IPS-NIHi7 (cell line): ENCODE measurements around the gene ZNF582.

Experiments
- DNase-seq: peaks from one replicate; pipeline ENCODE4 v3.0.0; 2012; ENCODE audit warnings: mixed read lengths; ENCODE audit errors: extremely low spot score

The ZNF582 gene

DNA sequence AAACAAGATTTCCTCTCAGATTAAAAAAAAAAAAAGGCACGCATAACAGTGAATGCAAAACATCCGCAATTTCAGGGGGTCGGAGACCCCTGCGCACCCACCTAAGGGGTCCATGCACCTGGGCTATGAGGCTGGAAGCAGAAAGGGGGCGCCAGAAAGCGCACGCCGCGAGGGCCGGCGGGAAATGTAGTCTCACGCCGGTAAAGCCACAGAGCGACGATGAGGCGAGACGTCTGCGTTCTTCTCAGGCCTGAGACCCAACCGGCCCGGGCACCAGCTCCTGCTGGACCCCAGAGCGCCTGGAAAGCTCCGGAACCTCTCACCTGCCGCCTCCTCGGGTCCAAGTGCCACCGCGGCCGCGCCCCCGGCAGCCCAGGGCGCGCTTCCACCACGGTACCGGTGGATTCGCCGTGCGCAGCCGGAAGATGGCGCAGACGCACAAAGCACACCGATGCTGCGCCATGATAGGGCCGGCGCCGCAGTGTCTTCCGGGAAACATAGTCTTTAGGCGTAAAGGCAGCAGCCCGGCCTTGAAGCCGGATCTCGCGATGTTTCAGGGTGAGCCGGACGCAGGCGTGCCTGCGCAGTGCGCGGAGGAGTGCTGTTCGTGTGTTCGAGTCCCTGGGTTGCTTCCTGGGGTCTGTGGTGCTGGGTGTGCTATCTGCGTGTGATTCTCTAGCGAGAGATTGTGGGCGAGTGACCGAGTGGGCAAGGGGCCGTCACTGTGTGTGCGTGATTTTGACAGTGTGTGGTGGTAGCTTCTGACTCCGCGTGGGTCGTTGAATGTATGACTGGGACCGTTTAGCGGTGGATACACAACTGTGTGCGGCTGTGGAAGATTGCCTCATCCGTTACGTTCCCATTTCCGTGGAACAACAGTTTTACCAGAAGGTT, at the start of gene ZNF582:
Gene ZNF582, minus strand, starts transcription at position 416 of the 894 bp plus-strand sequence. CDS start 1,782 bp downstream, outside the sequence.
- DNase-seq = peak; percentile 97

DNA sequence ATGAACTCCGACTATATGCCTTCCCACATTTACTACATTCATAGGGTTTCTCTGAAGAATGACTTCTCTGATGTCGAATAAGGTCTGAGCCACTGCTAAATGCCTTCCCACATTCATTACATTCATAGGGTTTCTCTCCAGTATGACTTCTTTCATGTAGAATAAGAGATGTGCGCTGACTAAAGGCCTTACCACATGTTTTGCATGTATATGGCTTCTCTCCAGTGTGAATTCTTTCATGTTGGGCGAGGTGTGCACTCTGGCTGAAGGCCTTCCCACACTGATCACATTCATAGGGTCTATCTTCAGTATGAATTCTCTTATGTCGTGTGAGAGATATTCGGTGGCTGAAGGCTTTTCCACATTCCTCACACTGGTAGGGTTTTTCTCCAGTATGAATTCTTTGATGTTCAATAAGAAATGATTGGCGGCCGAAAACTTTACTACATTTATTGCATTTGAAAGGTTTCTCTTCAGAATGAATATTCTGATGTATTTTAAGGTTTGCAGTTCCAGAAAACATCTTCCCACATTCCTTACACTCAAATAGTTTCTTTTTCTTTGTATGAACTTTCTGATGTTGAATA, 48.0 kb upstream of the ZNF582 start:
- no peak for DNase-seq

DNA sequence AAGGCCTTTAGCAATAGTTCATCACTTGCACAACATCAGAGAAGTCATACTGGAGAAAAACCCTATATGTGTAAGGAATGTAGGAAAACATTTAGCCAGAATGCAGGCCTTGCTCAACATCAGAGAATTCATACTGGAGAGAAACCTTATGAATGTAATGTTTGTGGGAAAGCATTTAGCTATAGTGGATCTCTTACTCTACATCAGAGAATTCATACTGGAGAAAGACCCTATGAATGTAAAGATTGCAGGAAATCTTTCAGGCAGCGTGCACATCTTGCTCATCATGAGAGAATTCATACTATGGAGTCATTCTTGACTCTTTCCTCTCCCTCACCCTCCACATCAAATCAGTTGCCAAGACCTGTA, 30.6 kb upstream of the ZNF582 start:
- no peak for DNase-seq

DNA sequence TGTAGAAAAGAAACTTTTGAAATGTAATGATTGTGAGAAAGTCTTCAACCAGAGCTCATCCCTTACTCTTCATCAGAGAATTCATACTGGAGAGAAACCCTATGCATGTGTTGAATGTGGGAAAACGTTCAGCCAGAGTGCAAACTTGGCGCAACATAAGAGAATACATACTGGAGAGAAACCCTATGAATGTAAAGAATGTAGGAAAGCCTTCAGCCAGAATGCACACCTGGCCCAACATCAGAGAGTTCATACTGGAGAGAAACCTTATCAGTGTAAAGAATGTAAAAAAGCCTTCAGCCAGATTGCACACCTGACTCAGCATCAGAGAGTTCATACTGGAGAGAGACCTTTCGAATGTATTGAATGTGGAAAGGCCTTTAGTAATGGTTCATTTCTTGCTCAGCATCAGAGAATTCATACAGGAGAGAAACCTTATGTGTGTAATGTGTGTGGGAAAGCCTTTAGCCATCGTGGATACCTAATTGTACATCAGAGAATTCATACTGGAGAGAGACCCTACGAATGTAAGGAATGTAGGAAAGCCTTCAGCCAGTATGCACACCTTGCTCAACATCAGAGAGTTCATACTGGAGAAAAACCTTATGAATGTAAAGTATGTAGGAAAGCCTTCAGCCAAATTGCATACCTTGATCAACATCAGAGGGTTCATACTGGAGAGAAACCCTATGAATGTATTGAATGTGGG, 30.1 kb upstream of the ZNF582 start:
- DNase-seq = no peak

DNA sequence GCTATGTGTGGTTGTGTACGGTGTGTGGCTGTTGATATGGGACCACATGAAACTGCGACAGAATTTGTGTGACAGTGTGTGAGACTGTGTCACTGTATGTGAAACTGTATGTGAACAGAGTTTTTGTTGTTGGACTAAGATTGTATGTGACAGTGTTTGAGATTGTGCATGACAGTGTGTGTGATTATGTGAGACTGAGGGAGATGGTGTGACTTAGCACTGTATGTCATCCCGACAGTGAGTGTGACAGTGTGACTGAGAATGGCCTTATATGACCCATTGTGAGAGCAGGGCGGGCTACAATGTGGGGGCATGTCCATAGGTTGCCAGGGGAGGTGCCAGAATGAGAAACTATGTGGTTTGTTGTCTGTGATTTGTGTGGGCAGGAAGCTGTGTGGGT, 11.7 kb upstream of the ZNF582 start:
- no peak for DNase-seq

DNA sequence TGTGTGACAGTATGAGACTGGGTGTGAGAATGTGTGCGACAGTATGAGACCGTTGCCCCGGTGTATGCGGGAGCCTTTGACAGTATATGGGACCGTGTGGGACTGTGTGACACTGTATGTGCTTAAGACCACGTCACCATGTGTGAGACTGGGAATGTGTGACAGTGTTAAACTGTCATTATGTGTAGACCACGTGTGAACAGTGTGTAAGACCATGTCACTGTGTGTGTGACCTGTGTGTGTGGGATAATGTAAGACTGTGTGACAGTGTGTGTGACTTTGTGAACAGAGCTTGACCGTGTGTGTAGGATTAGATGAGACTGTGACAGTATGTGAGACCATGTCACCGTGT, 11.3 kb upstream of the ZNF582 start:
- DNase-seq = no peak

DNA sequence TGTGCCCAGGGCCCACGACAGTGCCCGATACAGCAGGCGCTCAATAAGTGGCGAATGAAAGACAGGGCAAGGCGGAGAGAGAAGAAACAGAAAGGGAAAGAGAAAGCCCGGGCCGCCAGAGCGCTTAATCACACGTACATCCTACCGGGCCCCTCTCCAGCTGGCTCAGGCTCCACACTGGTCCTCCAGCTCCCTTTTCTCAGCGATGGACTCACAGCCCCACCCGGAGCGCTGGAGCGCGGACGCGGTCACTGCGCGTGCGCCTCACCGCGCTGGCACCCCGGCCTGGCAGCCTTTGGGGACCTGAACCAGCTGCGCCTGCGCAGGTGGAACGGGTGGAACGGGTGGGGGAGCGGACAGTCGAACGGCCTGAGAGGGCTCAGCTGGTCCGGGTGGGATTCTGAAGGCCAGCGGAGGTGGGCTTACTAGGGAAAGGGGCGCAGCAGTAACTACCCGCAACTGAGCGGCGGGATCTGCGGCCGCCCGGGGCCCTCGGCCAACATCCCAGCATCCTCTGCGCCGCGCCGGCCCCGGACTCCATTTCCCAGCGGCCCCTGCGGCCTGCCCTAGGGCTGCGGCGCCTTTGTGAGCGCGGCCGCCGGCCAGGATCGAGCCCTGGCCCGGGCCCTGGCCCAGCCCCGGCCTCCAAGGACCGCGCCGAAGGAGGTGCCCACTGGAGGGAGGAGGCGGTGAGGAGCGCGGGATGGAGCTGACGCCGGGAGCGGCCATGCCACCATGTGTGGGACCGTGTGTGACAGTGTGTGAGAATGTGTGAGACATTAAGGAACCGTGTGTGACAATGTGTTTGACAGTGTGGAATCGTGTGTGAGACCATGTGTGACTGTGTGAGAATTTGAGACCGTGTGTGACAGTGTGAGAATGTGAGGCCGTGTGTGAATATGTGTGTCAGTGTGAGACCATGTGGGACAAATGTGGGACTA, 10.7 kb upstream of the ZNF582 start, which contains the start of gene ZNF583:
Gene ZNF583, plus strand, starts transcription at position 569 of the 941 bp plus-strand sequence. CDS start 2,783 bp downstream, outside the sequence.
- DNase-seq = peak; percentile 93

DNA sequence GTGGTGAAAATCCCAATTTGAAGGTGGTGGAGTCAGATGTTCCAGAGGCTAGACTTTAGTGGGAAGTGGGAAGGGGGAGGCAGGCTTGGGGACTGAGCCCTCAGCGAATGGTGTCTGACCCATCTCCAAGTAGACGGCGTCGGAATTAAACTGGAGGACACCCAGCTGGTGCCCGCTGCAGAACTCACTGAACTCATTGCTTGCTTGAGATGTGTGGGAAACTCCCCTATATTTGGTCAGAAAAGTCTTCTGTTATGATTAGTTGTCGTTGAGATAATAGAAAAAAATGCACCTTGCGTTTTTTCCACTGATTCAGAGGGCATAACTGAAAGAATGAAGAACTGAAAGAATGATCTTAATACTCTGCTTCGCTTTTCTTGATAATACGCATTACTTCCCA, 9.9 kb upstream of the ZNF582 start:
- no peak for DNase-seq

DNA sequence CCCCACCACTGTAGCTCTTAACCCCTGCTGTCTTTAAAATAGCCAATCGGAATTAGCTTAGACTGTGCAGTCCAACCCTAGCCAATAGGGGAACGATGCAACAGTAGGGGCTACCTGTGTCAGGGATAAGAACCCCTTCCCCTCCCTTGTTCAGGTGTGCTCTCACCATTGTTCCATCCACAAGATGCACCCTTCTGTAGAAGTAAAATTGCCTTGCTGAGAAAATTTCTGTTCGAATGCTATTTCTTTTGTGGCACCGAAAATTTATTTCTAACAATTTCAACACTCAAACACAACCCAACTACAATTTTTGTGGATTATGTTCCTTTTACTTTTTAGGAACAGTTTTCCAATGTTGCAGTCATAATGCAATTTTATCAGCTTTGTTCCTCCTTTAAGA, 7.2 kb upstream of the ZNF582 start:
- DNase-seq = no peak

DNA sequence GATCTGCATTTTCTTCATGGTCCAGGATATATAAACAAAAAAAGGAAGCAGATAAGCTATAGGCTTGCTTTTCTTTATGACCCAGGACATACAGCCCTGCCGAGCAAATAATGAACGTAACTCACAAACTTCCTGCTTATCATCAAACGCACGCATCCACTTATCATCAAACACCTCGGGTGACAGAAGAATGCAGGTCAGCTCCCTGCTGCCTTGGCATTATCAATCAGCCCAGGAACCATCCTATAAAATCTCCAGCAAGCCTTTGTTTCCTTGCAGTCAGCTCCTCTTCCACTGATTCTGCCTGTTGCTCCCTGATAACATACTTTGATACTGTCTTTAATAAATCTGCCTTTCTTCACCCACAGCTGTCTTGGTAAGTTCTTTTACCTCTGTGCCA, 5.5 kb upstream of the ZNF582 start:
- DNase-seq = no peak

DNA sequence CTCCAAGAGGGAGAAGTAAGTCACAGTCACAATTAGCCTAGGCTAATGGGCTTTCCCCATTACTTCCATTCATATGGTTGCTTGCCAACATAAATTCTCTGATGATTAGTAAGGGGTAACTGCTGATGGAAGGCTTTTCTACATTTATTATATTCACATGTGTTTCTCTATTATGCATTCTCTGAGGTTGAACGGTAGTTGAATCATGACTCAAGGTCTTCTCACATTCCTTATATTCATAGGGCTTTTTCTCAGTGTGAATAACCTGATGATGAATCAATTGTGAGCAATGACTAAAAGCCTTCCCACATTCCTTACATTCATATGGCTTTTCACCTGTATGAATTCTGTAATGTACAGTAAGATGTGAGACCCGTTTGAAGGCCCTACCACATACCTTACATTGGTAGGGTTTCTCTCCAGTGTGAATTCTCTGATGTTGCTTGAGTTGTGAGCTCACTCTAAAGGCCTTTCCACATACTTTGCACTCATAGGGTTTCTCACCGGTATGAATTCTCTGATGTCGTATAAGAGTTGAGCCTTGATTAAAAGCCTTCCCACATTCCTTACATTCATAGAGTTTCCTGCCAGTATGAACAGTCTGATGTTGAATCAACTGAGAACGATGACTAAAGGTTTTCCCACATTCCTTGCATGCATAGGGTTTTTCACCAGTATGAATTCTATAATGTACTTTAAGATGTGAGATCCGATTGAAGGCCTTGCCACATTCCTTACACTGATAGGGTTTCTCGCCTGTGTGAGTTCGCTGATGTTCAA, 9.3 kb downstream of the ZNF582 start:
- no peak for DNase-seq

DNA sequence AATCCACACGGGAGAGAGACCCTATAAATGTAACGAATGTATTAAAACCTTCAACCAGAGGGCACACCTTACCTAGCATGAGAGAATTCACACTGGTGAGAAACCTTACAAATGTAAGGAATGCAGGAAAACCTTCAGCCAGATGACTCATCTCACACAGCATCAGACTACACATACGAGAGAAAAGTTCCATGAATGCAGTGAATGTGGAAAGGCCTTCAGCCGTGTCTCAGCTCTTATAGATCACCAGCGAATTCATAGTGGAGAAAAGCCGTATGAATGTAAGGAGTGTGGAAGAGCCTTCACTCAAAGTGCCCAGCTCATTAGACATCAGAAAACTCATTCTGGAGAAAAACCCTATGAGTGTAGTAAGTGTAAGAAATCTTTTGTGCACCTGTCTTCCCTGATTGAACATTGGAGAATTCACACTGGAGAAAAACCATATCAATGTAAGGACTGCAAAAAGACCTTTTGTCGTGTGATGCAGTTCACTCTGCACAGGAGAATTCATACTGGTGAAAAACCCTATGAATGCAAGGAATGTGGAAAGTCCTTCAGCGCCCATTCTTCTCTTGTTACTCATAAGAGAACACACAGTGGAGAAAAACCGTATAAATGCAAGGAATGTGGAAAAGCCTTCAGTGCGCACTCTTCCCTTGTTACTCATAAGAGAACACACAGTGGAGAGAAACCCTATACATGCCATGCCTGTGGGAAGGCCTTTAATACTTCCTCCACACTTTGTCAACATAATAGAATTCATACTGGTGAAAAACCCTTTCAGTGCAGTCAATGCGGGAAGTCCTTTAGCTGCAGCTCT, 16.0 kb downstream of the ZNF582 start:
- no peak for DNase-seq

DNA sequence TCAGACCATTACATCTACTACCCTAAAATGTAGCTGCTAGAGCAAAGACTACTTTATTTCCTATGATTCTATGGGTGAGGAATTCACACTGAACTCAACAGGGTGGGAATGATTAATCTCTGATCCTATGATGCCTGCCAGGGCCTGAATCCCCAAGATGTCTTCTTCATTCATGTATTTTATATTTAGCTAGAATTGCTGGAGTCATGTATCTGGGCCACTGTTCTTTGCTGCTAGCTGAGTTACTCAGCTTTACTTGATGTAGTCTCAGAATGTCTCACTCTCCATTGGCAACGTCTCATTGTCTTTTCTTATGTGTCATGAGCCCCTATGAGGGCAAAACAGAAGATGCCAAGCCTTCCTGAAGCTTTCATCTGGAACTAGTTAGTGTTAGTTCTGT, 21.1 kb downstream of the ZNF582 start:
- DNase-seq = no peak

DNA sequence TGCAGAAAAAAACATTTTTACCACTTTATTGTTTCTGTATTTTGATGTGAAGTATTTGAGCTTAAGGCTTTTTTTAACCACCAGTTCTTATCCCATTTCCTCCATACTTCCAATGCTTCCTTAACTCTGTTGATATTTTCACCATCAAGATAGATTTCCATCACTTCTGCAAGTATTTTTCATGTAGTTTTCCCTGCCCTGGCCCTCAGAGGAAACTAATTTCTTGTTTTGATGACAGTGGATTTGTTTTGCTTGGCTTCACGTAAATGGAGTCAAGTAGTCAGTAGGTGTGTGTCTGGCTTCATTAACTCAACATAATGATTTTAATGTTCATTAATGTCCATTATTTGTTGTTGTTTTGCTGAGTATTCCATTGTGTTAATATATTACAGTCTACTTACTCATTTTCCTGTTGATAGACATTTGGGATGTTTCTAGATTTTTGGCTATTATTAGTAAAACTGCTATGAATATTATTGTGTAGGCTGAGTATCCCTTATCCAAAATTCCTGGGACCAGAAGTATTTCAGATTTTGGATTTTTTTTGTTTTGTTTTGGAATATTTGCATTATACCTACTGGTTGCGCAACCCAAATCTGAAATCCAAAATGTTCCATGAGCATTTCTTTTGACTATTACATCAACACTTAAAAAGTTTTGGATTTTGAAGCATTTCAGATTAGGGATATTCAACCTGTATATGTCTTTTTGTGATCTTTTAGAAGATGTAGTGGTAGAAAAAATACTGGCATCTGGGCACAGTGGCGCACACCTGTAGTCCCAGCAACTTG, 23.3 kb downstream of the ZNF582 start:
- DNase-seq = no peak

DNA sequence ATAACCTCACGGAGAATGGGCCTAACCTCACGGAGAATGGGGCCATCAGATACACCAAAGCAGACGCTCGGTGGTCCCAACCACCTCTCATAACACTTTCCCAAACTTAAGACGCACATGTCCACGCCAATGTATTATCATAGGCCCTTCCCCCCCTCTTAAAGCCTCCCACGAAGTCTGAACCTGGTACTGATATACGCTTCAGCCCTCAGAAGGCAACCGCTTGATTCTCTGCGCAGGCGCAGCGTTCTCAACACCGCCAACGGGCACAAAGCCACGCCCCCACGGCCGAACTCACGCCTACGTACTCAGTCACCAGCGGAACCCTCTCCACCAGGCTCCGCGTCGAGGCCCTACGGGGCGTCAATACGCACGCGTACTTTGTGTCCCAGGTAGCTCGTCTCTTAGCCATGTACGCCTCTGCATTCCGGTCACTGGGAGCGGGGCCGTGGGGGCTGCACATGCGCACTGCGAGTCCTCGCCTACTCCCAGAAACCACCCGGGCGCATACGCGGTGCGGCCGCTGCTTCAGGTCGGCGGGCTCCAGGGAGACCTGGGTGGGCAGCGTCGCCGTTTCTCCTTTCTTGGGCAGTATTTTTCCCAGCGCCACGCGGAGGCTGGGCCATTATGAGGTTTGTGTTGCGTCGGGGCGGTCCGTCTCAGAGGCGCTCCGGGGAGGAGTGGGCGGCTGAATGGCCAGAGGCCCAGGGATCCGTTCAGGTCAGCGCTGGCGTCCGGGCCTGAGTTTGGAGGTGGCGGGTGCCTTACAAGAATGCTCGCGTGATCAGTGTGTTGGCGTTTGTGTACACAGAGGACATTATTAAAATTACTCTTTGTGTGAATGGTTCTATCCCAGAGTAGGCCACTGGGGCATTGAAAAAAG, 25.3 kb downstream of the ZNF582 start:
- DNase-seq = peak; percentile 90

DNA sequence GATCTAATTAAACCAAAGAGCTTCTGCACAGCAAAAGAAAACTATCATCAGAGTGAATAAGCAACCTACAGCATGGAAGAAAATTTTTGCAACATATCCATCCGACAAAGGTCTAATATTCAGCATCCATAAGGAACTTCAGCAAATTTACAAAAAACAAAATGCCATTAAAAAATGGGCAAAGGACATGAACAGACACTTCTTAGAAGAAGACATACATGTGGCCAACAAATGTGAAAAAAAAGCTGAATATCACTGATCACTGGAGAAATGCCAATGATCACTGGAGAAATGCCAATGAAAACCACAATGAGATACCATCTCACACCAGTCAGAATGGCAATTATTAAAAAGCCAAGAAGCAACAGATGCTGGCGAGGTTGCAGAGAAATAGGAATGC, 32.5 kb downstream of the ZNF582 start:
- DNase-seq = no peak

DNA sequence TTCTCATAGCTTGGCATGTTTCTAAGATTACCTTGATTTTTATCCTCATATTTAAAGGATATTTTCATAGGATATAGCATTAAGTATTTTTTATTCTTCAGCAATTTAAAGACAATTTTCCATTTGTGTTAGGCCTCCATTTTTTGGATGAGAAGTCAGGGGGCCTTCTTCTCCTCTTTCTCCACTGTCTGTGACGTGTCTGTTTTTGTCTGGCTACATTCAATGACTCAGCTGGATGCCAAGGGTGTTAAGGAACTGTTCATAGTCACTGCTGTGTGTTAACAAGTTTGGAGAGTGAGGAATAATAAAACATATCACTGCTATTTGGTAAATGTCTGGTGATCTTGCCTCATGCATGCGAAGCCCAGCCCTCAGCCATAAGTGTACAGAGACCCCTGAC, 36.4 kb downstream of the ZNF582 start:
- DNase-seq = no peak

DNA sequence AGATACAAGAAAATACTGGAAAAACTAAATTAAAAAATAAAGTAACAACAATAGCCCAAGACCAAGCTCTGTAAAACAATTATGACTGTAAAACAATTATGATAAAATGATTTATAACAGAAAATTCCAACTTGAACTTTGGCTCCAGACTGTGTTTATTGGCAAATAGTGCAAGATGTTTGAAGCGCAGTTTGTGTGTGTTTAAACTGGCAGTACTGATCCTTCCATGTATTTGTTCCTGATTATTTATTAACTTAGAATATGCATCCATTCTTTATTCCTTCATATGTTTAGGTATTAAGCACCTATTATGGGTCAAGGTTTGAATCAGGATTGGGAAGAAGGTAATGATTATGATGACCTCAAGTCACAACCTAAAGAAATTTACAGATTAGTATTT, 37.8 kb downstream of the ZNF582 start:
- DNase-seq = no peak
